ENCODE results near the gene TLE2.

DNA sequence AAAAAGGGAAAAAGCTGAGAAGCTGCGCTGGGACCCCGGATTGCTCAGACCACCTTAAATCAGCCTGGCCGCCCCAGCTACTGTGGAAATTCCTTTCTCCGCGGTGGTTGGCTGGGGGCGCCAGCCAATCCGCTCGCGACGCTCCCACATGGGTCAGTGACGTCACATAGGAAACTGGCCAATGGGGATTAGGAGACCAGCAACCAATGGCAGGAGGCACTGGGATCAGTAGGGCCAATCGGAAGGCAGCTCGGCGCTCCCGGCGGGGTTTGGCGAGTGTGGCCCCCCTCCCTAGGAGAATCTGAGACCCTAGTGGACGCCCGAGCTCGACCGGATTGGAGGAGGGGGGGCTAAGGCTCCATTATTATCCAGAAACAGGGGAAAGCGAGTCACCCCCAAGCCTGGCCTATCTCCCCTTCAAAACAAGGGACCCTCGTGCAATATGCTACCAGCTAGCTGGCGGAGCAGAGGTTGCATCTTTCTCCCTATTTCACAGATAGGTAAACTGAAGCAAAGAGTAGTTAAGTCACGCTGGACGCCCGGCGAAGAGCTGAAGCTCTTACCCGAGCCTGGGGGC lies 6.5 kb upstream of the TLE2 start:
- TF ChIP-seq POLR2AphosphoS5 (IDR thresholded peaks at IDR 0.05; ENCODE audit: low read depth, low read length): peak; percentile 55
- TF ChIP-seq, protein P1, sequence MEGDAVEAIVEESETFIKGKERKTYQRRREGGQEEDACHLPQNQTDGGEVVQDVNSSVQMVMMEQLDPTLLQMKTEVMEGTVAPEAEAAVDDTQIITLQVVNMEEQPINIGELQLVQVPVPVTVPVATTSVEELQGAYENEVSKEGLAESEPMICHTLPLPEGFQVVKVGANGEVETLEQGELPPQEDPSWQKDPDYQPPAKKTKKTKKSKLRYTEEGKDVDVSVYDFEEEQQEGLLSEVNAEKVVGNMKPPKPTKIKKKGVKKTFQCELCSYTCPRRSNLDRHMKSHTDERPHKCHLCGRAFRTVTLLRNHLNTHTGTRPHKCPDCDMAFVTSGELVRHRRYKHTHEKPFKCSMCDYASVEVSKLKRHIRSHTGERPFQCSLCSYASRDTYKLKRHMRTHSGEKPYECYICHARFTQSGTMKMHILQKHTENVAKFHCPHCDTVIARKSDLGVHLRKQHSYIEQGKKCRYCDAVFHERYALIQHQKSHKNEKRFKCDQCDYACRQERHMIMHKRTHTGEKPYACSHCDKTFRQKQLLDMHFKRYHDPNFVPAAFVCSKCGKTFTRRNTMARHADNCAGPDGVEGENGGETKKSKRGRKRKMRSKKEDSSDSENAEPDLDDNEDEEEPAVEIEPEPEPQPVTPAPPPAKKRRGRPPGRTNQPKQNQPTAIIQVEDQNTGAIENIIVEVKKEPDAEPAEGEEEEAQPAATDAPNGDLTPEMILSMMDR (IDR thresholded peaks at IDR 0.05): no peak
- TF ChIP-seq, protein P2, sequence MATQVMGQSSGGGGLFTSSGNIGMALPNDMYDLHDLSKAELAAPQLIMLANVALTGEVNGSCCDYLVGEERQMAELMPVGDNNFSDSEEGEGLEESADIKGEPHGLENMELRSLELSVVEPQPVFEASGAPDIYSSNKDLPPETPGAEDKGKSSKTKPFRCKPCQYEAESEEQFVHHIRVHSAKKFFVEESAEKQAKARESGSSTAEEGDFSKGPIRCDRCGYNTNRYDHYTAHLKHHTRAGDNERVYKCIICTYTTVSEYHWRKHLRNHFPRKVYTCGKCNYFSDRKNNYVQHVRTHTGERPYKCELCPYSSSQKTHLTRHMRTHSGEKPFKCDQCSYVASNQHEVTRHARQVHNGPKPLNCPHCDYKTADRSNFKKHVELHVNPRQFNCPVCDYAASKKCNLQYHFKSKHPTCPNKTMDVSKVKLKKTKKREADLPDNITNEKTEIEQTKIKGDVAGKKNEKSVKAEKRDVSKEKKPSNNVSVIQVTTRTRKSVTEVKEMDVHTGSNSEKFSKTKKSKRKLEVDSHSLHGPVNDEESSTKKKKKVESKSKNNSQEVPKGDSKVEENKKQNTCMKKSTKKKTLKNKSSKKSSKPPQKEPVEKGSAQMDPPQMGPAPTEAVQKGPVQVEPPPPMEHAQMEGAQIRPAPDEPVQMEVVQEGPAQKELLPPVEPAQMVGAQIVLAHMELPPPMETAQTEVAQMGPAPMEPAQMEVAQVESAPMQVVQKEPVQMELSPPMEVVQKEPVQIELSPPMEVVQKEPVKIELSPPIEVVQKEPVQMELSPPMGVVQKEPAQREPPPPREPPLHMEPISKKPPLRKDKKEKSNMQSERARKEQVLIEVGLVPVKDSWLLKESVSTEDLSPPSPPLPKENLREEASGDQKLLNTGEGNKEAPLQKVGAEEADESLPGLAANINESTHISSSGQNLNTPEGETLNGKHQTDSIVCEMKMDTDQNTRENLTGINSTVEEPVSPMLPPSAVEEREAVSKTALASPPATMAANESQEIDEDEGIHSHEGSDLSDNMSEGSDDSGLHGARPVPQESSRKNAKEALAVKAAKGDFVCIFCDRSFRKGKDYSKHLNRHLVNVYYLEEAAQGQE (IDR thresholded peaks at IDR 0.05; ENCODE audit: insufficient read depth in 1 of 2, low read depth in 2 of 2, low read length in 1 of 2): no peak

Measured in Panc1 (cell line).